ENCODE data around the gene ASMTL. TPM values are rescaled to one million over a fixed set of nuclear protein-coding genes. Genes with fewer than 3 reads are reported as not detected.

Gene ASMTL
- total and polyA plus RNA-seq, 2 of the 13 experiments (the other 11 are each of a cell fraction or from before 2014, with no cell fraction given): 5.6 to 16.3 TPM

- no peak for TF ChIP-seq LRRFIP1 (CRISPR knock-in tag; conservative IDR thresholded peaks at IDR 0.05)
- TF ChIP-seq MYC (CRISPR knock-in tag; IDR thresholded peaks at IDR 0.05; ENCODE audit: borderline replicate concordance): peak; percentile 98
- 0 out of 2 replicates have a peak, but pooled peaks have one; percentile 48 for TF ChIP-seq NFKBIZ (CRISPR knock-in tag; IDR thresholded peaks at IDR 0.05)
- TF ChIP-seq ZNF256 (CRISPR knock-in tag; conservative IDR thresholded peaks at IDR 0.05): no peak; the same call in 1 of the 2 replicates
- TF ChIP-seq ZNF329 (CRISPR knock-in tag; IDR thresholded peaks at IDR 0.05; ENCODE audit: low read depth): no peak
- TF ChIP-seq ZNF720 (CRISPR knock-in tag; IDR thresholded peaks at IDR 0.05): no peak
- peak; percentile 63 for TF ChIP-seq PATZ1 (CRISPR knock-in tag; IDR thresholded peaks at IDR 0.05)
- no peak for TF ChIP-seq CREBL2 (CRISPR knock-in tag; IDR thresholded peaks at IDR 0.05; ENCODE audit: borderline replicate concordance)
- 0 out of 2 replicates have a peak, but pooled peaks have one; percentile 11 for TF ChIP-seq ZNF850 (CRISPR knock-in tag; conservative IDR thresholded peaks at IDR 0.05)
- peak; percentile 39; the same call in 1 of the 2 replicates for TF ChIP-seq ARID5B (CRISPR knock-in tag; IDR thresholded peaks at IDR 0.05)
- TF ChIP-seq CSRNP1 (CRISPR knock-in tag; IDR thresholded peaks at IDR 0.05): peak; percentile 58; the same call in 1 of the 2 replicates
- TF ChIP-seq ELF1 (CRISPR knock-in tag; IDR thresholded peaks at IDR 0.05): peak; percentile 34
- TF ChIP-seq HDAC1 (CRISPR knock-in tag; IDR thresholded peaks at IDR 0.05): peak; percentile 84
- TF ChIP-seq SNAI1 (CRISPR knock-in tag; IDR thresholded peaks at IDR 0.05; ENCODE audit: borderline replicate concordance): peak; percentile 92; the same call in 1 of the 2 replicates
- TF ChIP-seq ATF4 (CRISPR knock-in tag; IDR thresholded peaks at IDR 0.05): no peak; a peak in 1 of 4 replicates
Measured at GRCh38 chrX:1391707-1392375, 60.9 kb downstream of the ASMTL start, which contains the start of gene SLC25A6 (continued).
